ENCODE data around the gene LYRM4. TPM values are rescaled to one million over a fixed set of nuclear protein-coding genes. Genes with fewer than 3 reads are reported as not detected.

Gene LYRM4
- total and polyA plus RNA-seq, 9 of the 15 experiments (the other 6 are each of a cell fraction or from before 2014, with no cell fraction given) = 24.2 to 69.4 (median 41.8) TPM

DNA sequence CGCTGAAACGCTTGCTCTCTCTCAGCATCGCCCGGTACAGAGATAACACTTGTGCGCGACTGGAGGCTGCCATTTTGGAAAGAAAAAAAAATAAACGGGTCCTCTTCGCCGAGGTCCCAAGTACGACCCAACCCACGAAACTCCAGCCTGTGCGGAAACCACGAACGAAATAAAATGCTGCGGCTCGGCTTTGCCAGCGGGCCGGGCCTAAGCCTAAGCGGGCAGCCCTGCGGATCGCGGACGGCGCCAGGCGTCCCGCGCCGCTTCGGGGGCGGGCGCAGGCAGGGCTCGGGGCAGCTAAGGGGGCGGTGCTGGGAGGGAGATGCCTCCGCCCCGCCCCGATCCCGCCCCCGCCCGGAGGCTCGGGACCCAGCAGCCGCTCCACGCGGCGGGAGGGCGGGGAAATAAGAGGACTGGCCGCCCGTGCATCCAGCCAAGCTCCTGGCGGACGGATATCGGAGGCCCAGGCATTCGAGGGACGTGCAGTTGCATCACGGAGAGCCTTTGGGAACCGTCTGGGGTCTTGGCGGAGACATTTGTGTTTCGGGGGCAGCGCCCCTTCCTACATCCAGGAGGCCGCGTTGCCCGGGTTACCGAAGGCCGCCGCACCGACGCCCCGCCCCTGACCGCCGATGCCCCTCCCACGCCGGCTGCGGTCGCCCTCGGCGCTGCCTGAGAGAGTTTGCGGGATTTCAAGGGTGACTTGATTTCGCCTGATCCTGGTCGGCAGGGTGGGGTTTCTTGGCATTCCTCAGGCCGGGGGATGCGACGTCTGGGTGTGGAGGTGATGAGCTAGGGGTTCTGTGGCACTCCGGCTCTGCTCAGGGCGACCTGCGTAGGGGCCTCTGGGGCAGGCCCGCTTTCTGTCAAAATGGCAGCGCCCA is at the start of gene LYRM4, which contains the start of gene FARS2 (continued):
- TF ChIP-seq, protein P1, sequence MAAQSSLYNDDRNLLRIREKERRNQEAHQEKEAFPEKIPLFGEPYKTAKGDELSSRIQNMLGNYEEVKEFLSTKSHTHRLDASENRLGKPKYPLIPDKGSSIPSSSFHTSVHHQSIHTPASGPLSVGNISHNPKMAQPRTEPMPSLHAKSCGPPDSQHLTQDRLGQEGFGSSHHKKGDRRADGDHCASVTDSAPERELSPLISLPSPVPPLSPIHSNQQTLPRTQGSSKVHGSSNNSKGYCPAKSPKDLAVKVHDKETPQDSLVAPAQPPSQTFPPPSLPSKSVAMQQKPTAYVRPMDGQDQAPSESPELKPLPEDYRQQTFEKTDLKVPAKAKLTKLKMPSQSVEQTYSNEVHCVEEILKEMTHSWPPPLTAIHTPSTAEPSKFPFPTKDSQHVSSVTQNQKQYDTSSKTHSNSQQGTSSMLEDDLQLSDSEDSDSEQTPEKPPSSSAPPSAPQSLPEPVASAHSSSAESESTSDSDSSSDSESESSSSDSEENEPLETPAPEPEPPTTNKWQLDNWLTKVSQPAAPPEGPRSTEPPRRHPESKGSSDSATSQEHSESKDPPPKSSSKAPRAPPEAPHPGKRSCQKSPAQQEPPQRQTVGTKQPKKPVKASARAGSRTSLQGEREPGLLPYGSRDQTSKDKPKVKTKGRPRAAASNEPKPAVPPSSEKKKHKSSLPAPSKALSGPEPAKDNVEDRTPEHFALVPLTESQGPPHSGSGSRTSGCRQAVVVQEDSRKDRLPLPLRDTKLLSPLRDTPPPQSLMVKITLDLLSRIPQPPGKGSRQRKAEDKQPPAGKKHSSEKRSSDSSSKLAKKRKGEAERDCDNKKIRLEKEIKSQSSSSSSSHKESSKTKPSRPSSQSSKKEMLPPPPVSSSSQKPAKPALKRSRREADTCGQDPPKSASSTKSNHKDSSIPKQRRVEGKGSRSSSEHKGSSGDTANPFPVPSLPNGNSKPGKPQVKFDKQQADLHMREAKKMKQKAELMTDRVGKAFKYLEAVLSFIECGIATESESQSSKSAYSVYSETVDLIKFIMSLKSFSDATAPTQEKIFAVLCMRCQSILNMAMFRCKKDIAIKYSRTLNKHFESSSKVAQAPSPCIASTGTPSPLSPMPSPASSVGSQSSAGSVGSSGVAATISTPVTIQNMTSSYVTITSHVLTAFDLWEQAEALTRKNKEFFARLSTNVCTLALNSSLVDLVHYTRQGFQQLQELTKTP (IDR thresholded peaks at IDR 0.05; ENCODE audit: low read depth in 1 of 2, partially characterized antibody in 2 of 2) = no peak
- TF ChIP-seq RFX5 (IDR thresholded peaks at IDR 0.05; ENCODE audit: low read depth, low read length) (no peak), TEAD1 (CRISPR knock-in tag; IDR thresholded peaks at IDR 0.05) (peak; percentile 74 to 80), ZKSCAN1 (IDR thresholded peaks at IDR 0.05; ENCODE audit: low read depth, low read length) (no peak), HNRNPL (IDR thresholded peaks at IDR 0.05; ENCODE audit: low read depth, low read length) (no peak), HIVEP1 (CRISPR knock-in tag; IDR thresholded peaks at IDR 0.05) (no peak), NFIX (CRISPR knock-in tag; IDR thresholded peaks at IDR 0.05; ENCODE audit: low read depth) (no peak), XRCC3 (IDR thresholded peaks at IDR 0.05) (no peak), MCM3 (IDR thresholded peaks at IDR 0.05) (no peak), MIER1 (IDR thresholded peaks at IDR 0.05; ENCODE audit: low read depth) (no peak)
- TF ChIP-seq, protein P2, sequence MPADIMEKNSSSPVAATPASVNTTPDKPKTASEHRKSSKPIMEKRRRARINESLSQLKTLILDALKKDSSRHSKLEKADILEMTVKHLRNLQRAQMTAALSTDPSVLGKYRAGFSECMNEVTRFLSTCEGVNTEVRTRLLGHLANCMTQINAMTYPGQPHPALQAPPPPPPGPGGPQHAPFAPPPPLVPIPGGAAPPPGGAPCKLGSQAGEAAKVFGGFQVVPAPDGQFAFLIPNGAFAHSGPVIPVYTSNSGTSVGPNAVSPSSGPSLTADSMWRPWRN (IDR thresholded peaks at IDR 0.05; ENCODE audit: low read depth) = no peak
- TF ChIP-seq, protein P3, sequence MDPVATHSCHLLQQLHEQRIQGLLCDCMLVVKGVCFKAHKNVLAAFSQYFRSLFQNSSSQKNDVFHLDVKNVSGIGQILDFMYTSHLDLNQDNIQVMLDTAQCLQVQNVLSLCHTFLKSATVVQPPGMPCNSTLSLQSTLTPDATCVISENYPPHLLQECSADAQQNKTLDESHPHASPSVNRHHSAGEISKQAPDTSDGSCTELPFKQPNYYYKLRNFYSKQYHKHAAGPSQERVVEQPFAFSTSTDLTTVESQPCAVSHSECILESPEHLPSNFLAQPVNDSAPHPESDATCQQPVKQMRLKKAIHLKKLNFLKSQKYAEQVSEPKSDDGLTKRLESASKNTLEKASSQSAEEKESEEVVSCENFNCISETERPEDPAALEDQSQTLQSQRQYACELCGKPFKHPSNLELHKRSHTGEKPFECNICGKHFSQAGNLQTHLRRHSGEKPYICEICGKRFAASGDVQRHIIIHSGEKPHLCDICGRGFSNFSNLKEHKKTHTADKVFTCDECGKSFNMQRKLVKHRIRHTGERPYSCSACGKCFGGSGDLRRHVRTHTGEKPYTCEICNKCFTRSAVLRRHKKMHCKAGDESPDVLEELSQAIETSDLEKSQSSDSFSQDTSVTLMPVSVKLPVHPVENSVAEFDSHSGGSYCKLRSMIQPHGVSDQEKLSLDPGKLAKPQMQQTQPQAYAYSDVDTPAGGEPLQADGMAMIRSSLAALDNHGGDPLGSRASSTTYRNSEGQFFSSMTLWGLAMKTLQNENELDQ (CRISPR knock-in tag; IDR thresholded peaks at IDR 0.05; ENCODE audit: borderline replicate concordance) = no peak
- TF ChIP-seq, protein P4, sequence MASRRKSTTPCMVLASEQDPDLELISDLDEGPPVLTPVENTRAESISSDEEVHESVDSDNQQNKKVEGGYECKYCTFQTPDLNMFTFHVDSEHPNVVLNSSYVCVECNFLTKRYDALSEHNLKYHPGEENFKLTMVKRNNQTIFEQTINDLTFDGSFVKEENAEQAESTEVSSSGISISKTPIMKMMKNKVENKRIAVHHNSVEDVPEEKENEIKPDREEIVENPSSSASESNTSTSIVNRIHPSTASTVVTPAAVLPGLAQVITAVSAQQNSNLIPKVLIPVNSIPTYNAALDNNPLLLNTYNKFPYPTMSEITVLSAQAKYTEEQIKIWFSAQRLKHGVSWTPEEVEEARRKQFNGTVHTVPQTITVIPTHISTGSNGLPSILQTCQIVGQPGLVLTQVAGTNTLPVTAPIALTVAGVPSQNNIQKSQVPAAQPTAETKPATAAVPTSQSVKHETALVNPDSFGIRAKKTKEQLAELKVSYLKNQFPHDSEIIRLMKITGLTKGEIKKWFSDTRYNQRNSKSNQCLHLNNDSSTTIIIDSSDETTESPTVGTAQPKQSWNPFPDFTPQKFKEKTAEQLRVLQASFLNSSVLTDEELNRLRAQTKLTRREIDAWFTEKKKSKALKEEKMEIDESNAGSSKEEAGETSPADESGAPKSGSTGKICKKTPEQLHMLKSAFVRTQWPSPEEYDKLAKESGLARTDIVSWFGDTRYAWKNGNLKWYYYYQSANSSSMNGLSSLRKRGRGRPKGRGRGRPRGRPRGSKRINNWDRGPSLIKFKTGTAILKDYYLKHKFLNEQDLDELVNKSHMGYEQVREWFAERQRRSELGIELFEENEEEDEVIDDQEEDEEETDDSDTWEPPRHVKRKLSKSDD (conservative IDR thresholded peaks at IDR 0.05; ENCODE audit: low read length) = no peak; the same call in 1 of the 2 replicates
- TF ChIP-seq, protein P5, sequence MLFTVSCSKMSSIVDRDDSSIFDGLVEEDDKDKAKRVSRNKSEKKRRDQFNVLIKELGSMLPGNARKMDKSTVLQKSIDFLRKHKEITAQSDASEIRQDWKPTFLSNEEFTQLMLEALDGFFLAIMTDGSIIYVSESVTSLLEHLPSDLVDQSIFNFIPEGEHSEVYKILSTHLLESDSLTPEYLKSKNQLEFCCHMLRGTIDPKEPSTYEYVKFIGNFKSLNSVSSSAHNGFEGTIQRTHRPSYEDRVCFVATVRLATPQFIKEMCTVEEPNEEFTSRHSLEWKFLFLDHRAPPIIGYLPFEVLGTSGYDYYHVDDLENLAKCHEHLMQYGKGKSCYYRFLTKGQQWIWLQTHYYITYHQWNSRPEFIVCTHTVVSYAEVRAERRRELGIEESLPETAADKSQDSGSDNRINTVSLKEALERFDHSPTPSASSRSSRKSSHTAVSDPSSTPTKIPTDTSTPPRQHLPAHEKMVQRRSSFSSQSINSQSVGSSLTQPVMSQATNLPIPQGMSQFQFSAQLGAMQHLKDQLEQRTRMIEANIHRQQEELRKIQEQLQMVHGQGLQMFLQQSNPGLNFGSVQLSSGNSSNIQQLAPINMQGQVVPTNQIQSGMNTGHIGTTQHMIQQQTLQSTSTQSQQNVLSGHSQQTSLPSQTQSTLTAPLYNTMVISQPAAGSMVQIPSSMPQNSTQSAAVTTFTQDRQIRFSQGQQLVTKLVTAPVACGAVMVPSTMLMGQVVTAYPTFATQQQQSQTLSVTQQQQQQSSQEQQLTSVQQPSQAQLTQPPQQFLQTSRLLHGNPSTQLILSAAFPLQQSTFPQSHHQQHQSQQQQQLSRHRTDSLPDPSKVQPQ (CRISPR knock-in tag; IDR thresholded peaks at IDR 0.05; ENCODE audit: borderline replicate concordance) = no peak

Measured in K562 (cell line).